Endodermal cell (in vitro differentiated cells): ENCODE data around the gene TP73. TPM values are rescaled to one million over a fixed set of nuclear protein-coding genes. Genes with fewer than 3 reads are reported as not detected.

ENCODE experiments used
- DNase-seq: peaks from one replicate; pipeline ENCODE4 v3.0.0-alpha.2; 2017
- H3K27ac ChIP-seq: 2 replicates; pipeline ENCODE4 v1.5.1; 2013; ENCODE audit warnings: mild to moderate bottlenecking, low read depth, low read length, moderate library complexity
- H3K27me3 ChIP-seq: 2 replicates; pipeline ENCODE4 v1.6.1; 2013; ENCODE audit warnings: mild to moderate bottlenecking, low read length, moderate library complexity; ENCODE audit not compliant: insufficient read depth, control insufficient read depth, poor library complexity, severe bottlenecking
- H3K36me3 ChIP-seq: 2 replicates; pipeline ENCODE4 v1.7.0; 2013; ENCODE audit warnings: mild to moderate bottlenecking, low read length, moderate library complexity; ENCODE audit not compliant: control insufficient read depth, insufficient read depth
- H3K4me1 ChIP-seq: one replicate; pipeline ENCODE4 v1.7.0; 2013; ENCODE audit warnings: low read length; ENCODE audit not compliant: control insufficient read depth, insufficient read depth
- H3K4me3 ChIP-seq: 2 replicates; pipeline ENCODE4 v1.5.1; 2013; ENCODE audit warnings: mild to moderate bottlenecking, low read length, moderate library complexity
- H3K9ac ChIP-seq: 2 replicates; pipeline ENCODE4 v1.6.1; 2013; ENCODE audit warnings: mild to moderate bottlenecking, low read length, moderate library complexity; ENCODE audit not compliant: poor library complexity, severe bottlenecking; ENCODE audit errors: extremely low read depth
- H3K9me3 ChIP-seq: 2 replicates; pipeline ENCODE4 v1.6.1; 2013; ENCODE audit warnings: mild to moderate bottlenecking, low read length, moderate library complexity; ENCODE audit not compliant: control insufficient read depth
- H3K27ac Mint-ChIP-seq: 2 replicates; pipeline ENCODE4 v1.8.0; 2020; ENCODE audit warnings: mixed read lengths
- H3K27me3 Mint-ChIP-seq: 2 replicates; pipeline ENCODE4 v1.8.0; 2021; ENCODE audit warnings: mild to moderate bottlenecking, mixed read lengths; ENCODE audit not compliant: insufficient read depth
- H3K36me3 Mint-ChIP-seq: 2 replicates; pipeline ENCODE4 v1.8.0; 2020; ENCODE audit warnings: low read depth, mixed read lengths
- H3K4me1 Mint-ChIP-seq: 2 replicates; pipeline ENCODE4 v1.8.0; 2020; ENCODE audit warnings: mixed read lengths
- H3K4me3 Mint-ChIP-seq: 2 replicates; pipeline ENCODE4 v1.8.0; 2020; ENCODE audit warnings: mild to moderate bottlenecking, moderate library complexity, mixed read lengths
- H3K9me3 Mint-ChIP-seq: 2 replicates; pipeline ENCODE4 v1.8.0; 2020; ENCODE audit warnings: mild to moderate bottlenecking, mixed read lengths
- CTCF ChIP-seq: fragments of 200-600 bp; sonication (generic); conservative IDR thresholded peaks from 2 replicates; pipeline ENCODE4 v1.5.0; 2021; ENCODE audit warnings: antibody characterized with exemption, mild to moderate bottlenecking
- WGBS, 2 experiments: methylation state at CpG; one replicate each; pipeline versions ENCODE4 v1.1.5 to v1.1.7; 2013; ENCODE audit warnings: missing lambda C conversion rate in 2 of 2, mixed read lengths in 1 of 2; ENCODE audit not compliant: insufficient coverage in 1 of 2, insufficient read length in 1 of 2; 5-methylcytosine and 5-hydroxymethylcytosine counted together
- total RNA-seq, 2 donors: library from RNA; stranded (reverse); fragmentation: NEBNext Ultra II Directional in 1 of 2; extraction: Animal tissue kit (Norgen Biotek cat#: 25700) in 1 of 2; gene quantifications; 2 replicates in 1 of 2; 3 replicates in 1 of 2; pipeline ENCODE4 v1.2.1, GENCODE V29; 2021

TP73 gene
- total RNA-seq, 2 donors from 2014 or later, result 3.4 to 3.5 TPM

GRCh38 chr1:3661631-3662030 lies 9.3 kb downstream of the TP73 start:
- peaks cover 36% of the 10 kb centered on the region for H3K27me3 Mint-ChIP-seq

GRCh38 chr1:3662080-3662671 lies 9.9 kb downstream of the TP73 start:
- TF ChIP-seq CTCF, result no peak
- Mint-ChIP-seq H3K9me3 (no peaks in the 10 kb centered on the region), H3K4me3 (no peak overlapping the region), H3K27me3 (peaks cover 31% of the 10 kb centered on the region), H3K4me1 (no peaks in the 10 kb centered on the region), H3K27ac (no peak overlapping the region), H3K36me3 (no peaks in the 10 kb centered on the region)
- DNase-seq, result no peak
- WGBS, 2 experiments, result 86 to 88% methylated on average over 15 to 16 of the region's 16 CpGs
- no peak overlapping the region for H3K4me3 ChIP-seq
- H3K4me1 ChIP-seq, result no peaks in the 10 kb centered on the region
- H3K27ac ChIP-seq, result no peak overlapping the region
- H3K27me3 ChIP-seq, result peaks cover 19% of the 10 kb centered on the region
- H3K9ac ChIP-seq, result no peak overlapping the region
- H3K9me3 ChIP-seq, result no peaks in the 10 kb centered on the region
- H3K36me3 ChIP-seq, result no peaks in the 10 kb centered on the region

More at GRCh38 chr1:3661631-3662030, 9.3 kb downstream of the TP73 start:
- WGBS, 2 experiments, result 92 to 94% methylated on average over 2 of the region's 4 CpGs
- Histone ChIP-seq H3K9ac (no peak overlapping the region), H3K4me1 (no peaks in the 10 kb centered on the region), H3K27ac (no peak overlapping the region), H3K27me3 (peaks cover 23% of the 10 kb centered on the region), H3K9me3 (no peaks in the 10 kb centered on the region), H3K4me3 (no peak overlapping the region), H3K36me3 (no peaks in the 10 kb centered on the region)
- no peak for DNase-seq
- no peak overlapping the region for H3K4me3 Mint-ChIP-seq
- H3K36me3 Mint-ChIP-seq, result no peaks in the 10 kb centered on the region
- H3K27ac Mint-ChIP-seq, result no peak overlapping the region
- H3K9me3 Mint-ChIP-seq, result no peaks in the 10 kb centered on the region
- H3K4me1 Mint-ChIP-seq, result no peaks in the 10 kb centered on the region
- no peak for TF ChIP-seq CTCF

- Histone ChIP-seq H3K9me3 (no peaks in the 10 kb centered on the region), H3K27me3 (peaks cover 12% of the 10 kb centered on the region), H3K27ac (no peak overlapping the region), H3K9ac (no peak overlapping the region), H3K4me3 (no peak overlapping the region), H3K36me3 (no peaks in the 10 kb centered on the region), H3K4me1 (no peaks in the 10 kb centered on the region)
- no peaks in the 10 kb centered on the region for H3K4me1 Mint-ChIP-seq
- H3K27ac Mint-ChIP-seq, result no peak overlapping the region
- peaks cover 19% of the 10 kb centered on the region for H3K27me3 Mint-ChIP-seq
- H3K36me3 Mint-ChIP-seq, result no peaks in the 10 kb centered on the region
- no peak overlapping the region for H3K4me3 Mint-ChIP-seq
- 87 to 91% methylated on average over 4 to 14 of the region's 14 CpGs for WGBS, 2 experiments
- no peaks in the 10 kb centered on the region for H3K9me3 Mint-ChIP-seq
- TF ChIP-seq CTCF, result peak; percentile 40
- peak; percentile 52 for DNase-seq
Observed at GRCh38 chr1:3663999-3664699, 11.8 kb downstream of the TP73 start.
